ENCODE measurements around the gene CSNK1G1.
A peak's percentile ranks its signal among the peaks of the same experiment; 100 is the strongest.

The CSNK1G1 gene

DNA sequence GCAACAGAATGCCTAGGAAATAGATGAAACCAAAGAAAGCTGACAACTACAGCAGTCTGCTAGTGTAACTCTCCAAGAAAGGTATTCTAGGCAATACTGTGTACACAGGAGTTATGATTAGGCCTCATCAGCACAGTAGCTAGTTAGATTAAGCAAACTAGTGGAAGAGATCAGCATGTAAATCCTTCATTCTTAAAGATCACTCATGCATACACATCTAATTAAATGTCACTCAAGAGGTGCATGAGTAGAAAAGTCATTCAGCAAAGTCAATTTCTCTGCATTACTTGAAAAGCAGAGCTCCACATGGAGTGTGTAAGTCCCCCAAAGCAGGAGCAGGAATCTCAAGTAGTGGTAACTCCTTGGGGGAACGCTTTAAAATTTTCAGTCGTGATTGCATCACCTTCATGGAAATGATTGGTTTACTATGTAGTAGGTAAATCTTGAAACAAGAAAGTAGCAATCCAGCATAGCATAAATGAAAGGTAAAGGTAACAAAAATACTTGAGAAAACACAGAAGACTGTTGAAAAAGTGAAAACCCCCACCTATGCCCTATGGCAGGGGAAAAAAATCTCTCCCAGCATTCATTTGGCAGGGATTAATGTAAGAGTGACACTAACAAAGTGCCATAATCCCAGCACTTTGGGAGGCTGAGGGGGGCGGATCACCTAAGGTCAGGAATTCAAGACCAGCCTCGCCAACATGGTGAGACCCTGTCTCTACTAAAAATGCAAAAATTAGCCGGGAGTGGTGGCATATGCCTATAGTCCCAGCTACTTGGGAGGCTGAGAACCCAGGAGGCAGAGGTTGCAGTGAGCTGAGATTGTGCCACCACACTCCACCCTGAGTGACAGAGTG is 163.8 kb downstream of the CSNK1G1 start:
- DNase-seq (ENCODE audit: low read depth in 2 of 2), result no peak

DNA sequence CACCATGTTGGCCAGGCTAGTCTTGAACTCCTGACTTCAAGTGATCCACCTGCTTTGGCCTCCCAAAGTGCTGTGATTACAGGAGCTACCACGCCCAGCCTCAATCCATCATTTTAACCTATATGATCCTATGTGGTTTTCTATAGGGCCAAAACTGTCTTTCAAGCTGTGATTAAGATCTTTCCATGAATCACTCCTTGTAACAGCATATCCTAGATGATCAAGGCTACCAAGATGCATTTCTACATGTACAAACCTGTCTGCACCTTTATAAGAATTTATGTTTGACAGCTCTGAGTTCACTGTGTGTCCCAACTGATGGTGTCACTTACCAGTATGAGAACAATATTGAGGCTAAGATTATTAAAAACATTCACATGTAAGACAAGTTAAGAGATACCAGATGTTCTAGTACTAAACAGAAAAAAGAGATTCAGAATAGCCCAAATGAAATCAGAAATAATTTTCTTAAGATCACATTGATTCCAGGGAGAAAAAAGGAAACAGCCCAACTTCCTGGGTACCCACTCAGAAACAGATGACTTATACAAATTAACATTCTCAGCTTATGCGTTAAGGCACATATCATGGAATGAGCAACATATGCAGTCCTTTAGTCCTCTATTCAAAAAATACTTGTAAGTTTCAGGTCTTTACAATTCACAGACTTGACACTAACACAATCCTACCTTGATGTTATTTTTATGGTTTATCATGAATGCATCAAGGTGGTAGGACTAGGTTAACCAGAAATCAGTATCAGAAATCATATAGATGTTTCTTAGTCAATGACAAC is 168.4 kb downstream of the CSNK1G1 start:
- DNase-seq (ENCODE audit: low read depth in 2 of 2), result no peak

DNA sequence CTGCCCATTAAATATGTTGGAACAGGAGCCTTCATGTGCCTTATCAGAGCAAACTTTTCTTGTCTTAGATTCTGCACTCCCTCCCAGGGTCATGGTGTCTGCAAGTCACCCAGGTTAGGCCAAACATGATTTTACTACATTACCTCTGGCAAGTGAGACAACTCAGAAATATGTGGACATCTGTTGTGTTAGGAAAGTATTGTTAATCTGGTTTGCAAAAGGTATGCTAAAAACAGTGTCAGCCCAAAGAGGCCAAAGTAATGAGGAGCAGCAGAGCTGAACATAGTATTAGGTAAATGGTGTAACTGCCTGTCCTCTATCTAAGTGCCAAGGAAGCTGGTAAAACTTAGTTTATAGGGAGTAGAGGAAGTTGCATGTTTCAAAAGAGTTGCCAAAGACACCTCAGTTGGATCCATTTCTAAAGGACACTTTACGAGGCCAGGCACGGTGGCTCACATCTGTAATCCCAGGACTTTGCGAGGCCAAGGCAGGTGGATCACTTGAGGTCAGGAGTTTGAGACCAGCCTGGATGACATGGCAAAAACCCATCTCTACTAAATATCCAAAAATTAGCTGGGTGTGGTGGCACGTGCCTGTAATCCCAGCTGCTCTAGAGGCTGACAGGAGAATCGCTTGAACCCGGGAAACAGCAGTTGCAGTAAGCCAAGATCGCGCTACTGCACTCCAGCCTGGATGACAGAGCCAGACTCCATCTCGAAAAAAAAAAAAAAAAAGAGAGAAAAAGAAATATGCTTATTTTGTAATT is 170.6 kb downstream of the CSNK1G1 start:
- no peak for DNase-seq (ENCODE audit: low read depth in 2 of 2)

GRCh38 chr15:64182859-64183370 is 173.1 kb downstream of the CSNK1G1 start:
- no peak for DNase-seq (ENCODE audit: low read depth in 2 of 2)

DNA sequence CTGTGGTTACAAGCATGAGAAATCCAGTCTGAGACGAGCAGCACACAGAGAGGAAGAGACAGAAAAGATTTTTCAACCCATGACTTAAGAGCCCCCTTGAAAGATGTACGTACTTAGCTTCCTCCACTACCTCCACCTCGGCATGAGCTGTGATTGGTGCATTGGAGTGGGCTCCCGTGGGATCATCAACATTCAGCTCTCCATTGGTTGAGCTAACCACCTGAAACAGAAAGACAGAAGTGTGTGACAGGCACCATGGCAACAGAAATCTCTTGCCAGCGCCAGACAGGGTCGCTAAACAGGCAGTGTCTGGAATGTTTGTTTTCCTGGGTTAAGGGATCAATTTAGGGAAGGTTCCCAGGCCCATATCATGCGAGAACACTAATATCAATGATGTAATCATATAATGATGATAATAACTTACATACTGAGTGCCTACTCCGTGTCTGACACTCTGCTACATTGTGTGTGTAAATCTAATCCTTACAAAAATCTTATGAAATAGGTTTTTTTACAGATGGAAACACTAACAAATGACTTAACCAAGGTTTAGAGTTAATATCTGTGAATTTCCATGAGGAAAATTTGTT is 175.6 kb downstream of the CSNK1G1 start:
- DNase-seq (ENCODE audit: low read depth in 2 of 2), result no peak

- no peak for DNase-seq (ENCODE audit: low read depth in 2 of 2)
Measured at GRCh38 chr15:64166102-64166890, 189.7 kb downstream of the CSNK1G1 start.

DNA sequence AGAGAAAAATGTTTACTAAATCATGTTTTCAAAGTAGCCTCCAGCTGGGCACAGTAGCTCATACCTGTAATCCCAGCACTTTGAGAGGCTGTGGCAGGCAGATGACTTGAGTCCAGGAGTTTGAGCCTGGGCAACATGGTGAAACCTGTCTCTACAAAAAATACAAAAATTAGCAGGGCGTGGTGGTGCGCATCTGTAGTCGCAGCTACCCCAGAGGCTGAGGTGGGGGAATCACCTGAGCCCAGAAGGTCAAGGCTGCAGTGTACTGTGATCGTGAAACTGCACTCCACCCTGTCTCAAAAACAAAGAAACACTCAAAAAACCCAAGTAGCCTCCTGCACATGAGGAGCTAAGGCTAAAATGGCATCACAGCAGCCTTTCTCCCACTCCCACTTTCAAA is 191.5 kb downstream of the CSNK1G1 start:
- no peak for DNase-seq (ENCODE audit: low read depth in 2 of 2)

DNA sequence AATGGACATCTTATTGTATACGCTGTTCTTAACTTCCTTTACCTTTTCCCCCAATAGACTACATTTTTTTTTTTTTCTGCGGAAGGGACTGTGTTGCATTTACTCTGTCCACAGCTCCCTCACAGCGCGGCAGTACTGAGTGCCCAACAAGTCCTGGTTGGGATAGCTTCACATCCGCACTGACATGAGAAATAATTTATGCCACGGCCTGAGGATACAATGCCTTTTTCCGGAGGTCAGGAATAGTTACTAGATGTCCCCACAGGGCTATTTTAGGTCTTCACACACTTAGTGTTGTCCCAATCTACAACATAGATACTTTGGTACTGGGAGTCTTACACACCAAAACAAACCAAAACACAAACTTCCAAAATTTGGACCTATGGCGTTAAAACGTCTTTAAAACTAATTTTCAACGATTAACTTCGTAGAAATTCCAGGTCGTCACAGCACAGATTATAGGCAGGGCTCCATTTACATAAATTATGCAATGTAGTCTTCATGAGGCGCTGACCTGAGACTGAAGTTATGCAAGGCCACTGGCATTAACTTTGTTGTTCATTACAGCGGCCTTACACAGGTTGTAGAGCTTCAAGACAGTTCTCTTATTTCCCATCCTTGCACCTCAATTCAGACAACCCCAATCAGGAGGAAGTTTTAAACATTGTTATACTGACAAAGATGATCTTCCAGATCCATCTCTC is 192.2 kb downstream of the CSNK1G1 start:
- no peak for DNase-seq (ENCODE audit: low read depth in 2 of 2)

DNA sequence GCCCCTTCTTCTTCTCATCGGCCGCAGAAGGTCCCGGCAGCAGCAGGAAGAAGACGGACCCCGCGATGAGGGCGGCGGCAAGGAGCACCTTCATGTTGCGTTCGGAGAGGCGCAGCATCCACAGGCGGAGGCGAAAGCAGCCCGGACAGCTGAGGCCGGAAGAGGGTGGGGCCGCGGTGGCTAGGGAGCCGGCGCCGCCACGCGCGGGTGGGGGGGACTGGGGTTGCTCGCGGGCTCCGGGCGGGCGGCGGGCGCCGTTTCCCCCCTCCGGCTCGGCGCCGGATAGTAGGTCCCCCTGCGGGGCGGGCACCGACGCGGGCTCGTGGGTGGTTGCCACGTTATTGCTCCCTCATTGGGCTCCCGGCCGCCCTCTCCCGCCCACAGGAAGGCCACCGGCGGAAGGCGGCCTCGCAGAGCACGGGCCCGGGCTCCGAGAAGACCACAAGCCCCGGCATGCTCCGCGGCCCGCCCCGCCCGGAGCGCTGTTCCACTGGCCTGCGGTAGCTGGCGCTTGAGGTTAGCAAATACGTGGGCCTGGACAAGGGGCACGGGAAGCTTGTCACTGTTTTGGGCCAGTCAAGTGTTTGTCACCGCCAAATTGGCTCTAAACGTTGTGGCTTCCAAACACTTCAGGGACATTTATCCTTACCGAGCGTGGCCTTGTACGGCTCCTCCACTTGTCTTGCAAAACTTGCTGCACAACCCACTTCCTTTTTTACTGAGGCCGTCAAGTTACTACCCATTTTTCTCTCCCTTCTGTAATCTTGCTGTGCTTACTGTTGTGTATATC is 192.9 kb downstream of the CSNK1G1 start, which contains the start of gene PPIB:
PPIB (minus strand) TSS at position 154 of the 790 bp plus-strand sequence; CDS start at position 118, 36 bp downstream.
- DNase-seq (ENCODE audit: low read depth in 2 of 2), result peak; percentile 95

GRCh38 chr15:64162478-64162868 is 193.5 kb downstream of the CSNK1G1 start:
- DNase-seq (ENCODE audit: low read depth in 2 of 2), result no peak

DNA sequence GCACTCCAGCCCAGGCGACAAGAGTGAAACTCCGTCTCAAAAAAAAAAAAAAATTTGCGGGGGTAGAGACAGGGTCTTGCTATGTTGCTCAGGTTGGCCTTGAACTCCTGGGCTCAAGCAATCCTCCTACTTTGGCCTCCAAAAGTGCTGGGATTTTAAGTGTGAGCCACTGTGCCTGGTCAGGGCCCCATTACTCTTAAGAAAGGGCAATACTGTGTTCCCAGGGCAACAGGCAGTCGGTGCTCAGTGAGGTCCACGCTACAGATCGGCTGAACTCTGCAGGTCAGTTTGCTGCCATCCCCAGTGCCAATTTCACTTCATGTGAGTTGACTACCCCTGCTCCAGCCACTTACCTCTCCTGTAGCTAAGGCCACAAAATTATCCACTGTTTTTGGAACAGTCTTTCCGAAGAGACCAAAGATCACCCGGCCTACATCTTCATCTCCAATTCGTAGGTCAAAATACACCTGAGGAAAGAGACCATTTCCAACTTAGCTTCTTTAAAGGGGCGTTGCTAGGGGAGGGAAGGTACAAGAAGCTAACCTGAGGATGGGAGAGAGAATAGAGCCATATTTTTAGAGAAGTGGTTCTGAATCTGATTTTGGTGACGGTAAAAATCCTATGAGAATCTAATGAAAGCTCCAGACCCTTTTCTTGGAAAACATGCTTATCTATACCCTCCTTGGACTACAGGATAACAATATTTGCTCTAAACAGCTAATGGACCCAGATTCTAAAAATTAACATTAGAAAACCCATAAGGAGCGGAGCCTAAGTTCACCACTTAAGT is 194.1 kb downstream of the CSNK1G1 start:
- DNase-seq (ENCODE audit: low read depth in 2 of 2), result no peak

- no peak for DNase-seq (ENCODE audit: low read depth in 2 of 2)
Measured at GRCh38 chr15:64158363-64159134, 197.4 kb downstream of the CSNK1G1 start.

DNA sequence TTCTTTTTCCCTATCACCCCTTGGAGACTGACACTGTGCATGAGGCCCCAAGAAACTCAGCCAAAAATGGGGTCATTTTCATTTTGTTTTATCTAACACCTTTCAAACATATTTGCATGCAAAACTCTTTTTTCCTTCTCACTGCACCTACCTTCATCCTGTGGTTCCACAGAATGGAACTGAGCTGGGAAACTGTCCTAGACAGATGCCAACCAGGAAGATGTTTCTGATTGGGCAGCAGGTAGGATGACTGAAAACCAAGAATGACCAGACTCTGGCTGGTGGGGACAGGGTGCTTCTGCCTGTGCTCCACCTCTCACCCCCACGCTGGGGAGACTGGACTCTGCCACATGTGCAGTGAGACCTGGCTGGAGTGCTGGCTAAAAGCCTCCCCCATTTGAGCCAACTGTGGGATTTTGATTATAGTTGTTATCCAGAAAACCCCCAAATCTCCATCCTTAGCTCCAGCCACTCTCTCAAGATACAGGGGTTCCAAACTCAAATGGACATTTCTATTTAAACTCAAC is 198.3 kb downstream of the CSNK1G1 start:
- no peak for DNase-seq (ENCODE audit: low read depth in 2 of 2)

DNA sequence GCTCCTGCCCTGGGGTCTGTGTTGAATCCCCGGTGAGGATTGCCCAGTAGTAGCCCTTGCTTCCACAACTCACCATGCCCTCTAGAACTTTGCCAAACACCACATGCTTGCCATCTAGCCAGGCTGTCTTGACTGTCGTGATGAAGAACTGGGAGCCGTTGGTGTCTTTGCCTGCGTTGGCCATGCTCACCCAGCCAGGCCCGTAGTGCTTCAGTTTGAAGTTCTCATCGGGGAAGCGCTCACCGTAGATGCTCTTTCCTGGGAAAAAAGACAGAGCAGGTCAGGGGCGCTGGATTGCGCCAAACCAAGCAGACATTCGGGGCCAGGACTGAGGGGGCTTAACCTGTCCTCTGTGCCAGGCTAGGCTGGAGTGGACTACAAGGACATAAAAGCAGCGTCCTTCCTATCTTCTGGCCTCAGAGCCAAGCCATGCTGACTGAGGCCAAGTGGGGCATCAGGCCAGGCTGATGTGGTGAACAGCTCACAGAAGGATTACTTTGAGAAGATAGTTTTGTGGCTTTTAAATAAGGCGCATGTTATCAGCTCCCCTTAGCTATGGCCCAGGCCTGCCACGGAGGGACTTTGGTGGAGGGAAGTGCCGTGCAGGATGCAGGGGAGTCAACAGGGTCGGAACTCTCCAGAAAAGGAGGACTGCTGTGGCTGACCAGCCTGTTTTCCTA is 199.2 kb downstream of the CSNK1G1 start:
- no peak for DNase-seq (ENCODE audit: low read depth in 2 of 2)

DNA sequence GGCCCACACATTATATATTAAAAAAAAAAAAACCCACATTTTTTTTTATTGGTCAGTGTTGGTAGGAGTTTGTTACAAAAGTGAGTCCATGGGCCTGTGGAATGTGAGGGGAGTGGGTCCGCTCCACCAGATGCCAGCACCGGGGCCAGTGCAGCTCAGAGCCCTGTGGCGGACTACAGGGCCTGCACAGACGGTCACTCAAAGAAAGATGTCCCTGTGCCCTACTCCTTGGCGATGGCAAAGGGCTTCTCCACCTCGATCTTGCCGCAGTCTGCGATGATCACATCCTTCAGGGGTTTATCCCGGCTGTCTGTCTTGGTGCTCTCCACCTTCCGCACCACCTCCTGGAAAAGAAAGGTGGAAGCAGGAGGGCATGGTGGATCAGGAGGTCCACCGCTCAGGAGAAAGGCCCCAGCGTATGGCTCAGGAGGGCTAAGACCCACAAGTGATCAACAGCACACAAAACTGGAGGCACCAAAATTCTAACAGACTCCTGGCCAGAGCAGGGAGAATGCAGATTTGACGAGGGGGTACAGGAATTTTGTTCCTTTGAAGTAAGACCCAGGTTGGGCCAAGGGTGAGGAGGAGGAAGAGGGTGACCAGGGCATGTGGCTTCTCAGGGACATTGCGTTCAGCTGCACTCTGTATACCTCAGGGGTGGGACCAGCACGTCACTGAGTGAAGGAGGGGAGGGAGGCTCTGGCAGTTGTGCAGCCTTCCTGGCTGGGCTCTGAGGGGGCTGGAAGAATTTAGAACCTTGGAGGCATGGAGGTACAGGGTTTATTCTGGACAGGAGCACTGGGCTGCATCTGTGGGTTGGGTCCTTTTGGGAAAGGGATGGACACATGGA is 199.9 kb downstream of the CSNK1G1 start:
- no peak for DNase-seq (ENCODE audit: low read depth in 2 of 2)

Data from activated CD8-positive, alpha-beta memory T cell treated with anti-CD3 and anti-CD28 coated beads for 4 hours (primary cell).